Activated B cell treated with CpG ODN at 0.5 μM for 24 hours (primary cell): Measurements from ENCODE around the gene ENPP1. TPM values are rescaled to one million over a fixed set of nuclear protein-coding genes. Genes with fewer than 3 reads are reported as not detected.

Experiments used
- ATAC-seq: fragments of 200-7000 bp; cut with Tn5 transposase; one replicate; pipeline ENCODE4 v1.10.0; 2021; ENCODE audit warnings: low read depth, mild to moderate bottlenecking, moderate library complexity
- CTCF ChIA-PET: fragments of 350-600 bp; sonication (Branson Sonifier 250); formaldehyde crosslinking; loops from one replicate; lab custom pipeline; 2021; ENCODE audit warnings: antibody characterized with exemption; lab: Charles Lee
- POLR2A ChIA-PET: fragments of 350-600 bp; sonication (Branson Sonifier 250); formaldehyde crosslinking; loops from one replicate; lab custom pipeline; 2021; ENCODE audit warnings: antibody characterized with exemption; lab: Charles Lee
- DNase-seq: peaks from one replicate; pipeline ENCODE4 v3.0.0; 2022
- H3K27ac Mint-ChIP-seq: one replicate; pipeline ENCODE4 v1.8.0; 2020; ENCODE audit warnings: mixed read lengths
- H3K27me3 Mint-ChIP-seq: one replicate; pipeline ENCODE4 v1.8.0; 2021; ENCODE audit warnings: mixed read lengths
- H3K36me3 Mint-ChIP-seq: one replicate; pipeline ENCODE4 v1.8.0; 2021; ENCODE audit warnings: low read depth, mixed read lengths
- H3K4me1 Mint-ChIP-seq: one replicate; pipeline ENCODE4 v1.8.0; 2021; ENCODE audit warnings: mixed read lengths
- H3K4me3 Mint-ChIP-seq: one replicate; pipeline ENCODE4 v1.8.0; 2020; ENCODE audit warnings: mild to moderate bottlenecking, mixed read lengths
- H3K9me3 Mint-ChIP-seq: one replicate; pipeline ENCODE4 v1.8.0; 2020; ENCODE audit warnings: mixed read lengths
- CTCF ChIP-seq: fragments of 200-600 bp; IDR thresholded peaks from one replicate; pipeline ENCODE4 v1.8.0; 2022; ENCODE audit warnings: antibody characterized with exemption, mild to moderate bottlenecking
- intact Hi-C: fragments of 100-400 bp; cut with micrococcal nuclease; formaldehyde crosslinking; loops from one replicate; pipeline ENCODE4 v1.15.1; 2024
- total RNA-seq: library from RNA; stranded (reverse); gene quantifications from 2 replicates; pipeline ENCODE4 v1.2.3, GENCODE V29; 2022

Gene ENPP1
- total RNA-seq, 1 donor from 2014 or later: 1.3 TPM

GRCh38 chr6:131832363-131832762, 24.5 kb downstream of the ENPP1 start:
- H3K27ac Mint-ChIP-seq: no peak overlapping the region
- no peak for TF ChIP-seq CTCF
- ATAC-seq (no peak), DNase-seq (no peak)
- H3K4me1 Mint-ChIP-seq: no peaks in the 10 kb centered on the region
- ChIA-PET POLR2A (no interaction called here), CTCF (no interaction called here)
- H3K9me3 Mint-ChIP-seq: no peaks in the 10 kb centered on the region
- peaks cover 6% of the 10 kb centered on the region for H3K27me3 Mint-ChIP-seq
- H3K36me3 Mint-ChIP-seq: no peaks in the 10 kb centered on the region
- H3K4me3 Mint-ChIP-seq: no peak overlapping the region
- intact Hi-C loops: no loop called here

- Mint-ChIP-seq H3K36me3 (no peaks in the 10 kb centered on the region), H3K27me3 (no peaks in the 10 kb centered on the region), H3K4me3 (no peak overlapping the region), H3K27ac (no peak overlapping the region), H3K4me1 (no peaks in the 10 kb centered on the region), H3K9me3 (no peaks in the 10 kb centered on the region)
- no peak for DNase-seq
- no peak for TF ChIP-seq CTCF
- ATAC-seq: no peak
- ChIA-PET CTCF (interaction anchor here (1.3 kb wide), 1 partner anchor 72 kb away, joined by 3 read pairs; no protein-coding TSS in a partner anchor), POLR2A (no interaction called here)
- intact Hi-C loops: no loop called here
Observed at GRCh38 chr6:131838051-131838450, 30.2 kb downstream of the ENPP1 start.

- CTCF ChIA-PET: no interaction called here
- no peak for ATAC-seq
Observed at GRCh38 chr6:131839388-131839787, 31.6 kb downstream of the ENPP1 start.

GRCh38 chr6:131840441-131840840, 32.6 kb downstream of the ENPP1 start:
- intact Hi-C loops: no loop called here

More at GRCh38 chr6:131839388-131839787, 31.6 kb downstream of the ENPP1 start:
- H3K27ac Mint-ChIP-seq: no peak overlapping the region
- peaks cover 4% of the 10 kb centered on the region for H3K27me3 Mint-ChIP-seq
- no peak overlapping the region for H3K4me3 Mint-ChIP-seq
- TF ChIP-seq CTCF: no peak
- no peak for DNase-seq
- no peaks in the 10 kb centered on the region for H3K4me1 Mint-ChIP-seq
- no peaks in the 10 kb centered on the region for H3K9me3 Mint-ChIP-seq
- H3K36me3 Mint-ChIP-seq: no peaks in the 10 kb centered on the region
- POLR2A ChIA-PET: no interaction called here
- intact Hi-C loops: no loop called here

GRCh38 chr6:131840936-131841583, 33.2 kb downstream of the ENPP1 start:
- H3K9me3 Mint-ChIP-seq: no peaks in the 10 kb centered on the region
- no peak overlapping the region for H3K4me3 Mint-ChIP-seq
- peaks cover 8% of the 10 kb centered on the region for H3K27me3 Mint-ChIP-seq

More at GRCh38 chr6:131840441-131840840, 32.6 kb downstream of the ENPP1 start:
- ATAC-seq (no peak), DNase-seq (no peak)
- no peak for TF ChIP-seq CTCF
- Mint-ChIP-seq H3K4me3 (no peak overlapping the region), H3K36me3 (no peaks in the 10 kb centered on the region), H3K9me3 (no peaks in the 10 kb centered on the region), H3K27ac (no peak overlapping the region), H3K27me3 (peaks cover 4% of the 10 kb centered on the region), H3K4me1 (no peaks in the 10 kb centered on the region)
- CTCF ChIA-PET: no interaction called here
- POLR2A ChIA-PET: no interaction called here

More at GRCh38 chr6:131840936-131841583, 33.2 kb downstream of the ENPP1 start:
- Mint-ChIP-seq H3K4me1 (no peaks in the 10 kb centered on the region), H3K36me3 (no peaks in the 10 kb centered on the region), H3K27ac (no peak overlapping the region)
- intact Hi-C loops: no loop called here
- ATAC-seq: no peak
- no peak for TF ChIP-seq CTCF
- no peak for DNase-seq
- POLR2A ChIA-PET: no interaction called here
- CTCF ChIA-PET: no interaction called here
